ENCODE data around the gene LAMC2.
"Not testable (repeated sequence)": the region's sequence is repeated elsewhere in the genome, so short reads cannot be mapped to it uniquely, and the experiment has no call there.

LAMC2 gene

DNA sequence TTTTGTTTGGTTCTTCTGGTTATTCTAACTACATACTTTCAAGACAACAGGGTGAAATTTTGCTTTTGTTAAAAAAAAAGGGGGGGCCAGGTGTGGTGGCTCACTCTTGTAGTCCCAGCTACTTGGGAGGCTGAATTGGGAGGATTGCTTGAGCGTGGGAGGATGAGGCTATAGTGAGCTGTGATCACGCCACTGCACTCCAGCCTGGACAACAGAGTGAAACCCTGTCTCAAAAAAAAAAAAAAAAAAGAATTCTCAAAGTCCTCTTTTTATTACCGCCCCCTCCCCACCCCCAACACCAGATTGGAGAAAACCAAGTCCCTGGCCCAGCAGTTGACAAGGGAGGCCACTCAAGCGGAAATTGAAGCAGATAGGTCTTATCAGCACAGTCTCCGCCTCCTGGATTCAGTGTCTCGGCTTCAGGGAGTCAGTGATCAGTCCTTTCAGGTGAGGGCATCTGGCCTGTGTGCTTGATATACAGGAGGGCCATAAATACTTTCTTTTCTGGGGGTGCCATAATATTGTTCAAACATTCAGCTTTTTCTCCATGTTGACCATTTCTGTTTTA is 50.2 kb downstream of the LAMC2 start:
- no peak for DNase-seq (ENCODE audit: low read depth in 2 of 3, low spot score in 1 of 3)

GRCh38 chr1:183237046-183237445 is 51.0 kb downstream of the LAMC2 start:
- DNase-seq (ENCODE audit: low read depth in 2 of 3, low spot score in 1 of 3) = no peak

DNA sequence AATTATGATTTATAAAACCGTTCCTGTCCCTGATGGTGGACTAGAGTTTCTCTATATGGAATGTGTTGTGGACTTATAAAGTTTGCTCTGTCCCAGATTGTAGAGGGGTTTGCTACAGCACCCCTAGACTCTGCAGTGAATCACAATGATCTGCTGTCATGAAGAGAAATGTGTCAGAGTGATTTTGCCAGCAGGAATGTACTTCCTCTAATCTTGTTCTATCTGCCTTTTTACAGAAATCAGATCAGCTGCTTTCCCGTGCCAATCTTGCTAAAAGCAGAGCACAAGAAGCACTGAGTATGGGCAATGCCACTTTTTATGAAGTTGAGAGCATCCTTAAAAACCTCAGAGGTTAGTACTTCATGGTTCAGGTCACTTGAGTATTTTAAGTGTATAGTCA is 52.0 kb downstream of the LAMC2 start:
- DNase-seq (ENCODE audit: low read depth in 2 of 3, low spot score in 1 of 3) = no peak

- DNase-seq (ENCODE audit: low read depth in 2 of 3, low spot score in 1 of 3) = no peak
Observed at GRCh38 chr1:183239220-183239742, 53.2 kb downstream of the LAMC2 start.

GRCh38 chr1:183239793-183240525 is 53.9 kb downstream of the LAMC2 start:
- DNase-seq (ENCODE audit: low read depth in 2 of 3, low spot score in 1 of 3) = no peak

DNA sequence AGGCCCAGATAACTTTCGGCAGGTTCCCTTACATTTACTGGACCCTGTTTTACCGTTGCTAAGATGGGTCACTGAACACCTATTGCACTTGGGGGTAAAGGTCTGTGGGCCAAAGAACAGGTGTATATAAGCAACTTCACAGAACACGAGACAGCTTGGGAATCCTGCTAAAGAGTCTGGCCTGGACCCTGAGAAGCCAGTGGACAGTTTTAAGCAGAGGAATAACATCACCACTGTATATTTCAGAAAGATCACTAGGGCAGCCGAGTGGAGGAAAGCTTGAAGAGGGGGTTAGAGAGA is 54.4 kb downstream of the LAMC2 start:
- no peak for DNase-seq (ENCODE audit: low read depth in 2 of 3, low spot score in 1 of 3)

GRCh38 chr1:183240853-183241252 is 54.8 kb downstream of the LAMC2 start:
- not testable (repeated sequence) for DNase-seq (ENCODE audit: low read depth in 2 of 3, low spot score in 1 of 3)

DNA sequence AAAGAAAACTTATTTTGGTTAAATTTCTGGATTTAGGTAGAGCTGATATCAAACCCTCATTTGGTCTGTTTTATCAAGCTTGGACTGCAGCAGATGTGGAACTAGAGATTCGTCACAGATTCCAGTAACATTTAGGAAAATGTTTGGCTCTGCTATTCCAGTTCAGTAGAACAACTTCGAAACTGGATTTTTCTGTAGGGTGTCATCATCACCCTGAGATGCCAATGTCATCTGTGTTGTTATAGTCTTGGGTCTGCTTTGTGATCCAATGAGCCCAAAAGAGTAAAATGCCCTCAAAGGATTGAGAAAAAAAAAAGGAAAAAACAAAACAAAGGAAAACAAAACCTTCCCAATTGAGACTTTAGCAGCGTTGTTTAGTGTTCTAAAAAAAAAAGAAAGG is 55.4 kb downstream of the LAMC2 start:
- DNase-seq (ENCODE audit: low read depth in 2 of 3, low spot score in 1 of 3) = no peak

- no peak for DNase-seq (ENCODE audit: low read depth in 2 of 3, low spot score in 1 of 3)
Observed at GRCh38 chr1:183242556-183242955, 56.5 kb downstream of the LAMC2 start.

GRCh38 chr1:183243161-183244050 is 57.3 kb downstream of the LAMC2 start:
- no peak for DNase-seq (ENCODE audit: low read depth in 2 of 3, low spot score in 1 of 3)

DNA sequence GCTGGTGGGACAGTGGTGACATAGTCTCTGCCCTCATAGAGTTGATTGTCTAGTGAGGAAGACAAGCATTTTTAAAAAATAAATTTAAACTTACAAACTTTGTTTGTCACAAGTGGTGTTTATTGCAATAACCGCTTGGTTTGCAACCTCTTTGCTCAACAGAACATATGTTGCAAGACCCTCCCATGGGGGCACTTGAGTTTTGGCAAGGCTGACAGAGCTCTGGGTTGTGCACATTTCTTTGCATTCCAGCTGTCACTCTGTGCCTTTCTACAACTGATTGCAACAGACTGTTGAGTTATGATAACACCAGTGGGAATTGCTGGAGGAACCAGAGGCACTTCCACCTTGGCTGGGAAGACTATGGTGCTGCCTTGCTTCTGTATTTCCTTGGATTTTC is 58.4 kb downstream of the LAMC2 start:
- DNase-seq (ENCODE audit: low read depth in 2 of 3, low spot score in 1 of 3) = no peak

DNA sequence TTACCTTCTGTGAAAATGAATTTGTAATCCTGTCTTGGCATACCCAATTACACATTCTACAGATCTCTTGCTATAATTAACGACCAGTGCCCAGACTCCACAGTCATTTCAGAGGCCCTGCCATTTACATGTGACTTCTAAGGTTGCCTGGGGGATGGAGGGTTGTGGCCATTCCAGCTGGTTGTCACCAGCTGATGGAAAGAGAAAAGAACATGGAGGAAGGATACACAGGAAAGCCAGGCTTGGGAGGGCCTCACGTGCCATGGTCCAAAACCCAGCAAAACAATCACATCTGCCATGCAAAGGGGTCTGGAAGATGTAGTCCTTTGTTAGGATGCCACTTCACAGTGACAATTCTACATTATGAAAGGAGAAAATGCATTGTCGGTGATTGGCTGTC is 59.3 kb downstream of the LAMC2 start:
- DNase-seq (ENCODE audit: low read depth in 2 of 3, low spot score in 1 of 3) = no peak

GRCh38 chr1:183246436-183246835 is 60.4 kb downstream of the LAMC2 start:
- no peak for DNase-seq (ENCODE audit: low read depth in 2 of 3, low spot score in 1 of 3)

GRCh38 chr1:183247066-183247465 is 61.0 kb downstream of the LAMC2 start:
- DNase-seq (ENCODE audit: low read depth in 2 of 3, low spot score in 1 of 3) = no peak

DNA sequence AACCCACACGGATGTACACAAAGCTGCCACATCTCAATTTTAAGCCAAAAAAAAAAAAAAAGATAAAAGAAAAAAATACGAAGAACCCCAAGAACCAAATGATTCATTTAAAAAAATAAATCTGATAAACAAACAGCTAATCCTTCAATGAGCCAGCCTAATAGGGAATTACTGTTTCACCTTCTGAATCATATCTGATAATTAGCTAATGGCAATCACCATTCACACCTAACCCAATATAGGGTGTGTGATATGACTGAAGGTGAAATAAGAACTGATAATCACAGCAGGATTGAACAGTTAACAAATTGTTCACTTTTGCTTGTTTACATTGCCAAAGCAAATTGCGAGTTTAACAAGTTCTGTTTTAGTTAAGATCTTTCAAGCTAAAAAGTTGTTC is 61.4 kb downstream of the LAMC2 start:
- DNase-seq (ENCODE audit: low read depth in 2 of 3, low spot score in 1 of 3) = no peak

DNA sequence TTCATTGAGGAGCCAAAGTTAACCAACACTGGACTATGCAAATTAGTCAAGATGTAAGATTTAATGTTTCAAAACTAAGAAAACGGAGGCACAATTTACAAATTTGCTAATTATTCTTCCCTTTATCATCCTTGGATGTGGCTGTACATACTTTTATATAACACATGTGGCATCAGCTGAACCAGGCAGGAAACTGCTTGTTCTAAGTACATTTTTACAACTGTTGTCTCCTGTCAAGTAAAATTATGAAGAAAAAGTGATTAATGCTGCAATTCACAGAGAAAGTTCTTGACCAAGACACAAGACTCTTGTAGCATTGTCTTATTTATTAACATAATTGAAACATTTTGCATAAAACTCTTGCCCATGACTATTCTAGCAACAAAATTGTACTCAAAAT is 61.9 kb downstream of the LAMC2 start:
- no peak for DNase-seq (ENCODE audit: low read depth in 2 of 3, low spot score in 1 of 3)

DNA sequence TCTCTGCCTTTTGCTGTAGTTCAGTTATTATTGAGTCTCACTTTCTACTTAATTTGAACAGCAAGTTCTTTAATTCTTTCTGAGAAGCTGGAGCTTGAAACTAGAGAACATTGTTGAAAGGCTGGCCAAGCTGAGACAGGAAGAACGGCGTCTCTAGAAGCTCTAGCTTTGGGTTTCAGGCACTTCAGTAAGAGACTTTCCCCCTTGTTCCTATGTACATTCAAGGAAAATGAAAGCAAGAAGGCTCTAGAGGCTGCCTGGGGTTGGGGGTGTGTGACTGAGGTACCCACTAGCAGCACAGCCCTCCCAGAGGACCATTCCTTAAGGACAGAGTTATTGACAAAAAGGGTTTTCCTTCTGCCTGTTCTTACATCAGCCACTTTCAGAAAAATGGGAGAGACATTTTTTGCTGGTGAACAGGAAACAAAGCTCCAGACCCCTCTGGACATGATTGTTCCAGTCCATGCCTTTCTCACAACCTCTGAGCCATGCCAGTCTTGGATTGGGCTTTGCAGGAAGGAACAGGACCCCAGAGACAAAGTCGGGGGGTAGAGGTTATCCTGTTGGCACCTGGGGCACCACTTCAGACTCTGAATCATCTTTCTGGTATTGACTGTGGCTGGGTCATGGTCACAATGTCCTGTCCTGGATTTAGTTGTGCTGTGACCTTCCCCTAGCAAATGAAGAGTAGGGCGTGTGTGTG is 63.1 kb downstream of the LAMC2 start:
- DNase-seq (ENCODE audit: low read depth in 2 of 3, low spot score in 1 of 3) = no peak

DNA sequence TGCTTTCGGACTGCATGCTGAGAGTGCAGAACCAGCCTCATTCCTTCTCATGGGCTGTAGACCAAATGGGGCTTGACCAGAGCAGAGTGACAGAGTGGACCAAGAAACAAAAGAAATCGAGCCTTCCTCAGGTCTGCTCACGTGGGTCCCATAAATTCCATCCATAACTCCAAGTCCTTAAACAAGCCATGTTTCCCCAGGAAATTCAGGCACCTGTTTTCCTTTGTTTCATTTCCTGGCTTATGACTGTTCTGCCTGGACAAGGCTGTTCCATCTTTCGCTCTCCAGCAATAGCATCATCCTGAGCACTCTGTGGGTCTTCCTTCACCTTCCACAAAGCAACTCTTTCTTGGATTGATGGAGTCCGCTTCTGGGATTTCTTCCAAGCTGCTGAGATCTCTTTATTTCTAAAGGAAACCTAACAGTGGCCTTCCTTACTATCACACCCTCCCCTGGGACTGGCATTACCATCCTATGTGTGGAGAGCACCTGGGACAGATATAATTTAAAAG is 63.9 kb downstream of the LAMC2 start:
- DNase-seq (ENCODE audit: low read depth in 2 of 3, low spot score in 1 of 3) = no peak

GRCh38 chr1:183251101-183251958 is 65.3 kb downstream of the LAMC2 start:
- no peak for DNase-seq (ENCODE audit: low read depth in 2 of 3, low spot score in 1 of 3)

GRCh38 chr1:183251959-183252450 is 65.9 kb downstream of the LAMC2 start:
- DNase-seq (ENCODE audit: low read depth in 2 of 3, low spot score in 1 of 3) = no peak
